Upper lobe of right lung (tissue), 1 donor: Measurements from ENCODE around the gene RIOK2. TPM values are rescaled to one million over a fixed set of nuclear protein-coding genes. Genes with fewer than 3 reads are reported as not detected.
A peak's percentile ranks its signal among the peaks of the same experiment; 100 is the strongest.

ENCODE experiments used
- ATAC-seq: fragments of 200-7000 bp; cut with Tn5 transposase; one replicate; pipeline ENCODE4 v1.9.1; 2020; ENCODE audit warnings: mild to moderate bottlenecking, moderate library complexity
- DNase-seq: peaks from one replicate; pipeline ENCODE4 v3.0.0-alpha.2; 2020
- H3K27ac ChIP-seq: fragments of 200-600 bp; one replicate; pipeline ENCODE4 v1.8.0; 2022
- H3K27me3 ChIP-seq: fragments of 200-600 bp; one replicate; pipeline ENCODE4 v1.8.0; 2022; ENCODE audit warnings: mild to moderate bottlenecking
- H3K36me3 ChIP-seq: fragments of 200-600 bp; one replicate; pipeline ENCODE4 v1.8.0; 2022
- H3K4me1 ChIP-seq: fragments of 200-600 bp; one replicate; pipeline ENCODE4 v1.8.0; 2022
- H3K4me3 ChIP-seq: fragments of 200-600 bp; one replicate; pipeline ENCODE4 v1.8.0; 2022; ENCODE audit warnings: mild to moderate bottlenecking
- H3K9me3 ChIP-seq: fragments of 200-600 bp; one replicate; pipeline ENCODE4 v1.8.0; 2022
- CTCF ChIP-seq: fragments of 200-600 bp; IDR thresholded peaks from one replicate; pipeline ENCODE4 v1.8.0; 2022; ENCODE audit warnings: antibody characterized with exemption
- intact Hi-C: fragments of 100-400 bp; cut with DNase I; formaldehyde crosslinking; loops from one replicate; pipeline ENCODE4 v1.11.0; 2022
- total RNA-seq: library from RNA; stranded (reverse); fragmentation: NEBNext Ultra II Directional; extraction: Animal tissue kit (Norgen Biotek cat#: 25700); gene quantifications from one replicate; pipeline ENCODE4 v1.2.1, GENCODE V29; 2021
- donor health status: DM: no; HTN: yes; CAD: no; lungs with severe emphysema.

The RIOK2 gene
- total RNA-seq, 1 donor from 2014 or later, result 22.2 TPM

- no peak overlapping the region for H3K4me3 ChIP-seq
- peaks cover 83% of the 10 kb centered on the region for H3K36me3 ChIP-seq
- DNase-seq (no peak), ATAC-seq (no peak)
- H3K4me1 ChIP-seq, result no peaks in the 10 kb centered on the region
- H3K27ac ChIP-seq, result no peak overlapping the region
- no peak for TF ChIP-seq CTCF
- no peaks in the 10 kb centered on the region for H3K9me3 ChIP-seq
- H3K27me3 ChIP-seq, result no peaks in the 10 kb centered on the region
- intact Hi-C loops, result loop anchor here (10.0 kb wide), 1 partner anchor 400 kb away; no protein-coding TSS in a partner anchor
Observed at GRCh38 chr5:97164846-97165245, 18.2 kb downstream of the RIOK2 start.

GRCh38 chr5:97163790-97164285 lies 19.2 kb downstream of the RIOK2 start:
- TF ChIP-seq CTCF, result no peak
- Histone ChIP-seq H3K27me3 (no peaks in the 10 kb centered on the region), H3K4me3 (no peak overlapping the region), H3K27ac (peak overlapping the region; percentile 12), H3K9me3 (no peaks in the 10 kb centered on the region), H3K4me1 (no peaks in the 10 kb centered on the region), H3K36me3 (peaks cover 75% of the 10 kb centered on the region)
- no peak for DNase-seq
- ATAC-seq, result no peak
- intact Hi-C loops, result loop anchor here (10.0 kb wide), 1 partner anchor 399 kb away; no protein-coding TSS in a partner anchor

- intact Hi-C loops, result loop anchor here (10.0 kb wide), 1 partner anchor 399 kb away; no protein-coding TSS in a partner anchor
- TF ChIP-seq CTCF, result peak; percentile 74
- ATAC-seq (no peak), DNase-seq (no peak)
- H3K27ac ChIP-seq, result peak overlapping the region; percentile 12
- H3K4me1 ChIP-seq, result no peaks in the 10 kb centered on the region
- no peaks in the 10 kb centered on the region for H3K27me3 ChIP-seq
- peaks cover 71% of the 10 kb centered on the region for H3K36me3 ChIP-seq
- no peaks in the 10 kb centered on the region for H3K9me3 ChIP-seq
- no peak overlapping the region for H3K4me3 ChIP-seq
Observed at GRCh38 chr5:97163360-97163764, 19.7 kb downstream of the RIOK2 start.

GRCh38 chr5:97162045-97162444 lies 21.0 kb downstream of the RIOK2 start:
- H3K9me3 ChIP-seq, result peaks cover 7% of the 10 kb centered on the region
- intact Hi-C loops, result loop anchor here (10.0 kb wide), 1 partner anchor 397 kb away; no protein-coding TSS in a partner anchor
- no peaks in the 10 kb centered on the region for H3K27me3 ChIP-seq
- peak; percentile 92 for TF ChIP-seq CTCF
- DNase-seq, result no peak
- H3K36me3 ChIP-seq, result peaks cover 57% of the 10 kb centered on the region
- H3K4me1 ChIP-seq, result no peaks in the 10 kb centered on the region
- no peak overlapping the region for H3K4me3 ChIP-seq
- H3K27ac ChIP-seq, result no peak overlapping the region
- peak; percentile 84 for ATAC-seq

- no peaks in the 10 kb centered on the region for H3K4me1 ChIP-seq
- H3K4me3 ChIP-seq, result no peak overlapping the region
- H3K27ac ChIP-seq, result no peak overlapping the region
- peaks cover 22% of the 10 kb centered on the region for H3K36me3 ChIP-seq
- no peak for DNase-seq
- H3K27me3 ChIP-seq, result no peaks in the 10 kb centered on the region
- peaks cover 7% of the 10 kb centered on the region for H3K9me3 ChIP-seq
- ATAC-seq, result no peak
- intact Hi-C loops, result no loop called here
- no peak for TF ChIP-seq CTCF
Observed at GRCh38 chr5:97157689-97158088, 25.4 kb downstream of the RIOK2 start.

GRCh38 chr5:97151370-97151769 lies 31.7 kb downstream of the RIOK2 start:
- no peak for TF ChIP-seq CTCF
- Histone ChIP-seq H3K9me3 (no peaks in the 10 kb centered on the region), H3K36me3 (no peaks in the 10 kb centered on the region), H3K27ac (no peak overlapping the region), H3K4me3 (no peak overlapping the region), H3K27me3 (no peaks in the 10 kb centered on the region), H3K4me1 (no peaks in the 10 kb centered on the region)
- DNase-seq (no peak), ATAC-seq (no peak)
- intact Hi-C loops, result no loop called here
